Non-pigmented ciliary epithelial cell (primary cell): ENCODE data around the gene SCO1.
"Not testable (repeated sequence)": the region's sequence is repeated elsewhere in the genome, so short reads cannot be mapped to it uniquely, and the experiment has no call there.

ENCODE experiments used
- DNase-seq: peaks from one replicate; pipeline ENCODE4 v3.0.0-alpha.2; 2010; ENCODE audit warnings: low read depth

SCO1 gene

GRCh38 chr17:10697092-10698081, at the start of gene SCO1, which contains the start of gene ADPRM:
SCO1 (minus strand) TSS chr17:10697533; CDS start chr17:10697507, 26 bp downstream.
ADPRM (plus strand) TSS chr17:10697594; CDS start chr17:10704927, 7,333 bp downstream.
- peak; percentile 65 for DNase-seq

GRCh38 chr17:10745231-10745630, 47.9 kb upstream of the SCO1 start:
- DNase-seq: no peak

DNA sequence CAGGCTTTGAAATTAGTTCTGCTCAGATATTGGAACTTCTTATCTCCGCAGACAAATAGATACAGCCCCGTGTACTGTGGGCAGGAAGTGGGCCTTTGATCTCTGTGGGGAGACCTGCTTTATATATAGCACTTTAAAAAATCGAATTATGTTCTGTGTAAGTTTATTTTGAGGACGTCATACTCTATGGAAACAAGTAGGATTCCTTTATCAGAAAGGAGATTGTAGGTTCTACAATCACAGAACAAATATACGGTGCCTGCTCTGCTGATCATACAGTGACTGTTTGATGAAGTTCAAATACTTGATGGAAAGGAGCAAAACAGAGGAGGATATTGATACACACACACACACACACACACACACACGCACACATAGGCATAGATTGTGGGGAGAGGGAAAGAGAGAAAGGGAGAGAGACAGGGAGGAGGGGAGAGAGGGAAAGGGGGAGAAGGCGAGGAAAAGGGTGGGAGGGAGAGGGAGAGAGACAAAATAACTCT, 47.2 kb upstream of the SCO1 start:
- DNase-seq: no peak

GRCh38 chr17:10743316-10744009, 46.1 kb upstream of the SCO1 start:
- no peak for DNase-seq

DNA sequence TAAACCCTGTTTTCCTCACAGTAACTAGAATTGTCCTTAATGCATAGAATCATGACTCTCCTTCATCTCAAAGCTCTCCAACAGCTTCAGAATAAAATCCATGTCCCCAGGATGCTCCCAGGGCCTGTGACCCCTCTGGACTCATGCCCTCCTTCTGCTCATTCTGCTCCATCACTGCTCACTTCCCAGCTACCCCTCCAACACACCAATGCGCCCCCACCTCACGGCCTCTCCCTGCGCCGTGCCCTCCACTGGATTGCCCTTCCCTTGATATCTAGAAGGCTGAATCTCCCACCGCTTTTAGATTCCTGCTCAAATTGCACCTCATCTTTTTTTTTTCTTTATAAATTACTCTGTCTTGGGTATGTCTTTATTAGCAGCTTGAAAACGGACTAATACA, 45.1 kb upstream of the SCO1 start:
- DNase-seq: no peak

DNA sequence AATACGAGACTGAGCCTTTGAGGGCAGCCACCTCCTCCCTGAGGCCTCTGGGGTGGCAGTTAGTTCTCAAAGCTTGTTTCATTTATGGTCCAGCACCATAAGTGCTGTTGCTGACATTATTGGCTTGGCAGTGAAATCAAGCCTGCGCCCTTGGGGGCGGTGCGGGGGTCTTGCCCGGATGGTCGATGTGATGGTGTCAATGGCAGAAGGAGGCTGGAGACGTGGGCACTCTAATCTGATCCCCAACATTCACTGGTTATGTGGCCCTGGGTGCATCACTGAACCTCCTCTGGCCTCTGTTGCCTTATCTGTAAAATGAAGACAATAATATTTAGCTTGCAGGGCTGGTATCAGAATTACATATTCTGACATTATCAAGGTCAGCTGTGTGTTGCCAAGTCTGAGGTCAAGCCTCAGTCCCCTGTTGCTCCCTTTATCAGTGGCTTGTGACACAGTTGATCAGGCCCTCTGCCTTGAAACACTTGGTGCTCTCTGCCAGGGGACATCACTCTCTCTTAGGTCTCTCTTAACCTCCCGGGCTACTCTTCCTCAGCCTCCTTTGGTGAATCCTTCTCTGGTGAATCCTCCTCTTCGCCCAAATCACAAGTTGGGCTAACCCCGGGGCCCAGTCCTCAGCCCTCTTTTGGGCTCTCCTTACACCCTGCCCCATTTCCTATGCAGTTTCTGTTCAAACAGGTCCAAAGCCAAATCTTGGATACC, 44.2 kb upstream of the SCO1 start:
- DNase-seq: no peak

DNA sequence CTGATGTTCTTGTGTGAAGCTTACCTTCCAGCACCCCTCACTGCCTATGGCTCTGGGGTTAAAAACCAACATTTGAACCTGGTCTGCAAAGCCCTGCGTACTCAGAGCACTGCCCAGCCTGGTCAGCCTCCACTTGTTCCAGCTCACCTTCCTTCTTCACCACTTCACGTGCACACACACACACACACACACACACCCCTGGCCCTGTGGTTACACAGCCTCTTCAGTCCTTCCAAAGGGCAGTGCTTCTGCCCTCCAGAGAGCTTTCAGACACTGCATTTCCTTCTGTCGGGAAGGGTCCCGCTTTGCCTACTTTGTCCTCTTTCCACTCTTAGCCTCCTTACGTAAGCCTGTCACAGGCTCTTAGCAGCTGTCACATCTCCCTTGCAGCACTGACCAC, 42.1 kb upstream of the SCO1 start:
- no peak for DNase-seq

- no peak for DNase-seq
Measured at GRCh38 chr17:10738521-10739258, 41.4 kb upstream of the SCO1 start.

GRCh38 chr17:10737736-10738135, 40.4 kb upstream of the SCO1 start:
- no peak for DNase-seq

DNA sequence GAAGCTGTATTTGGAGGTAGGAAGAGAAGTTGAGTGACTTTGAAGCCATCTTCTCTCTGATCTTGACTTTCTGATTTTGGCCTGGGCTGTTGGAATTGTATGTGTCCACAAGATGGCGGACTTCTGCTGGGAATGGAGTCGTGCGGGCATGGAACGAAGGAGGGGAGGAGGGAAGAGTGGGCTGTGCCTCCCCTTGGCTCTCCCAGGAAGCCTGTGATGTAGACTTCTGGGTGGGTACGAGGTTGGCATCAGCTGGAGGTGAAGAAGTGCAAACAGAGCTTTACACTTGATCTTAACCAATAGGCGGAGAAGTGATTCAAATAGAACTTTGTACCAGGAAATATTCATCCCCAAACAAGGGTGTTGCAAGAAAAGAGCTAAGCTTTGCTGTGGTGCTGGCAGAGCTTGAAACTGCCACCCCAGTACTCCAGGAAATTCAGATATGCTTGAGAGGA, 39.9 kb upstream of the SCO1 start:
- no peak for DNase-seq

- DNase-seq: no peak
Measured at GRCh38 chr17:10735821-10736220, 38.5 kb upstream of the SCO1 start.

DNA sequence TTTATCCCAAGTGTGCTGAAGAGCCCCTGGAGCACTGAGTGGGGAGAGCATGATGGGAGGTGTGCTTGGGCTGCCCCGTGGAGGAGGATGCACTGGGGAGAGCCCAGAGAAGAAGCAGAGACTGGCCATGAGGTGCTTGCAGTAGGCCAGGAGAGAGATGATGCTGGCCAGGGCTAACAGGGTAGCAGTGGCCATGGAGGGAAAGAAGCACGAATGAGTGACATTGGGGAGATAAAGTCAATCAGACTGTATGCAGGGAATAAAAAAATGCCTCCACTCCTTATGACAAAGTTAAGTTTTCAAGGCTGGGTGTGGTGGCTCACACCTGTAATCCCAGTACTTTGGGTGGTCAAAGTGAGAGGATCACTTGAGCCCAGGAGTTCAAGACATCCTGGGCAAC, 37.9 kb upstream of the SCO1 start:
- DNase-seq: no peak

DNA sequence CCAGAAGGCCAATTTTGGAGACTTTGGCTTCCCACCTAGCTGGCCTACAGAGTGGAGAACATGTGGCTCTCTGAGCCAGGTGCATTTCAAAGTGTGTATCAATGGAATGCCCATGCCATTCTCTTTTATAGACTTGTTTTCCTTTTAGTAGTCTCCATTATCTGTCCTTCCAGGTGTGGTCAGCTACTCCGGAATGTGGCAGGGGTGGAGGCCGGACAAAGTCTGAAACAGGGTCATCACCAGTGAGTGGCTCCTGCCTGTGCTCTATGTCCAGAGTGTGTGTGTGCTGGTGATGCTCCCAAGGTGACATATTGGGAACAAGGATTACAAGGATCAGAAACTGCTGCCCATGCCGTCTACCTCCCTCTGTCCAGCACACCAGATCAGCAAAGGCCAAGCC, 36.3 kb upstream of the SCO1 start:
- no peak for DNase-seq

- DNase-seq: not testable (repeated sequence)
Measured at GRCh38 chr17:10732121-10732520, 34.8 kb upstream of the SCO1 start.

GRCh38 chr17:10731408-10731879, 34.1 kb upstream of the SCO1 start:
- no peak for DNase-seq

DNA sequence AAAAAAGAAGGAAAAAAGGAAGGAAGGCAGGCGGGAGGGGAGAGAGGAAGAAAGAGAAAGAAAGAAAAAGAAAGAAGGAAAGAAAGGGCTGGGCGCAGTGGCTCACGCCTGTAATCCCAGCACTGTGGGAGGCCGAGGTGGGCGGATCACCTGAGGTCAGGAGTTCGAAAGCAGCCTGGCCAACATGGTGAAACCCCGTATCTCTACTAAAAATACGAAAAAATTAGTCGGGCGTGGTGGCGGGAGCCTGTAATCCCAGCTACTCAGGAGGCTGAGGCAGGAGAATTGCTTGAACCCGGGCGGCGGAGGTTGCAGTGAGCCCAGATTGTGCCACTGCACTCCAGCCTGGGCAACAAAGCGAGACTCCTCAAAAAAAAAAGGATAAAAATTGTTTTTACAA, 32.9 kb upstream of the SCO1 start:
- DNase-seq: not testable (repeated sequence)

- DNase-seq: no peak
Measured at GRCh38 chr17:10729334-10730193, 32.2 kb upstream of the SCO1 start, which contains the start of gene TMEM220. TMEM220 (minus strand) TSS chr17:10730023; CDS start chr17:10729851, 172 bp downstream.

DNA sequence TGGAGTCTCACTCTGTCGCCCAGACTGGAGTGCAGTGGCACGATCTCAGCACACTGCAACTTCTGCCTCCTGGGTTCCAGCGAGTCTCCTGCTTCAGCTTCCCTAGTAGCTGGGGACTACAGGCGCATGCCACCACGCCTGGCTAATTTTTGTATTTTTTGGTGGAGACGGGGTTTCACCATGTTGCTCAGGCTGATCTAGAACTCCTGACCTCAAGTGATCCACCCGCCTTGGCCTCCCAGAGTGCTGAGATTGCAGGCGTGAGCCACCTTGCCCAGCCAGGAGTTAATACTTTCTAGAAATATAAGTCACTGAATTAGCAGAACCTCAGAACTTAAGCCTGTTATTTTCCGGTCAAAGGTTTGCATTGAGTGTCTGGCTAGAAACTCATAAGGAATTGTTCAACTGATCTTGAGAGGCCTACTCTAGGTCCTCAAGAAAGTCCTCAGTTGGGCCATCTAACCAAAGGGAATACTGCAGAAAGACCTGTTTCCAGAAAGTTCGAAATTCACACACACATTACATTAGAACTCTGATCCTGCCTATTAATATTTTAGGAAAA, 31.1 kb upstream of the SCO1 start:
- DNase-seq: no peak

GRCh38 chr17:10727192-10727591, 29.9 kb upstream of the SCO1 start:
- DNase-seq: no peak

DNA sequence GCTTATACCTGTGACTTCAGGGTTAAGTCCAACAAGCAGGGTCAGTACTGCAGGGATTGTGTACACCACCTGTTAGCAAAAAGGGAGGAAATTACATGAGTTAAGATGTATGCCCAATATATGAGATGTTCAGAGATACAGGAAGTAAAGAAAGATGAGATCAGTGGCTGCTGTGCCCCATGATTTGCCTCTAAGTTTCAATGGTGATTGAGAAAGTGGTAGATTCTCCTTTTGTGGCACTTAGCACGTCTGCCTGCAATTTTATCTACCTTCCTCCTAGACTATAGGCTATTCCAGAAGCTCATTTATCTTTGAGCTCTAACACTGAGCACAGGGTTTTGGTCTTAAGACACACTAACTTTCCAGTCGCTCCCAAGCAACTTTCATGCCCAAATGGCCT, 28.9 kb upstream of the SCO1 start:
- DNase-seq: no peak
